HepG2 (cell line): ENCODE measurements around the gene AKAIN1. TPM values are rescaled to one million over a fixed set of nuclear protein-coding genes. Genes with fewer than 3 reads are reported as not detected.

Source experiments
- AHR ChIP-seq: IDR thresholded peaks from 2 replicates; pipeline ENCODE4 v1.6.1; 2018; ENCODE audit warnings: missing genetic modification reagents, missing compliant biosample characterization
- ATRX ChIP-seq: sonication (generic); formaldehyde crosslinking; IDR thresholded peaks from 2 replicates; pipeline ENCODE4 v1.4.0; 2020; ENCODE audit warnings: missing genetic modification reagents, borderline replicate concordance
- CREM ChIP-seq, 2 experiments: sonication (generic) in 1 of 2; formaldehyde crosslinking in 1 of 2; IDR thresholded peaks; 2 replicates each; pipeline versions ENCODE4 v1.4.0 to v1.6.1; 2016 to 2020; ENCODE audit warnings: antibody characterized with exemption in 1 of 2, mild to moderate bottlenecking in 1 of 2, missing genetic modification reagents in 1 of 2
- HNF4A ChIP-seq: sonication (generic); formaldehyde crosslinking; IDR thresholded peaks from 2 replicates; pipeline ENCODE4 v1.4.0; 2020; ENCODE audit warnings: missing genetic modification reagents
- HNF4G ChIP-seq, 2 experiments: sonication (generic) in 1 of 2; formaldehyde crosslinking in 1 of 2; IDR thresholded peaks; 2 replicates each; pipeline versions ENCODE4 v1.4.0 to v1.6.1; 2011 to 2020; ENCODE audit warnings: borderline replicate concordance in 2 of 2, low read depth in 2 of 2, mild to moderate bottlenecking in 2 of 2, low read length in 1 of 2, missing genetic modification reagents in 1 of 2, moderate library complexity in 1 of 2
- HNRNPH1 ChIP-seq: fragments of 200-400 bp; formaldehyde crosslinking; optimal IDR thresholded peaks from 2 replicates; pipeline ENCODE3; 2017; ENCODE audit warnings: mild to moderate bottlenecking, low read depth, low read length
- KLF9 ChIP-seq: IDR thresholded peaks from 2 replicates; pipeline ENCODE4 v1.6.1; 2016; ENCODE audit warnings: low read depth
- NR2C2 ChIP-seq: sonication (generic); formaldehyde crosslinking; IDR thresholded peaks from 2 replicates; pipeline ENCODE4 v1.4.0; 2020; ENCODE audit warnings: missing genetic modification reagents, mild to moderate bottlenecking, moderate library complexity, borderline replicate concordance
- NRL ChIP-seq: sonication (generic); formaldehyde crosslinking; IDR thresholded peaks from 2 replicates; pipeline ENCODE4 v1.5.0; 2020; ENCODE audit warnings: missing genetic modification reagents, mild to moderate bottlenecking, moderate library complexity, borderline replicate concordance
- SIN3A ChIP-seq: IDR thresholded peaks from 2 replicates; pipeline ENCODE4 v1.6.1; 2011; ENCODE audit warnings: low read depth, mild to moderate bottlenecking, control low read depth, low read length, borderline replicate concordance
- SMARCC2 ChIP-seq: fragments of 450-650 bp; IDR thresholded peaks from 2 replicates; pipeline ENCODE4 v1.6.1; 2017; ENCODE audit warnings: antibody characterized with exemption, mild to moderate bottlenecking
- SRSF1 ChIP-seq: fragments of 200-400 bp; formaldehyde crosslinking; optimal IDR thresholded peaks from 2 replicates; pipeline ENCODE3; 2017; ENCODE audit warnings: mild to moderate bottlenecking, low read depth, low read length, moderate library complexity
- STAT5B ChIP-seq: sonication (generic); formaldehyde crosslinking; IDR thresholded peaks from 2 replicates; pipeline ENCODE4 v1.4.0; 2020; ENCODE audit warnings: missing genetic modification reagents
- ZMYM3 ChIP-seq: sonication (generic); formaldehyde crosslinking; IDR thresholded peaks from 2 replicates; pipeline ENCODE4 v1.5.1; 2020; ENCODE audit warnings: mild to moderate bottlenecking, missing genetic modification reagents
- ZNF296 ChIP-seq: sonication (generic); formaldehyde crosslinking; conservative IDR thresholded peaks from 2 replicates; pipeline ENCODE4 v1.5.0; 2020; ENCODE audit warnings: mild to moderate bottlenecking, missing genetic modification reagents
- ZNF543 ChIP-seq: sonication (generic); formaldehyde crosslinking; IDR thresholded peaks from 2 replicates; pipeline ENCODE4 v1.4.0; 2020; ENCODE audit warnings: mild to moderate bottlenecking, missing genetic modification reagents
- polyA plus RNA-seq, 8 experiments: library from polyadenylated mRNA; depleted of rRNA in 3 of 8; stranded (reverse) in 7 of 8; unstranded in 1 of 8; fragments of >200 nt; fragmentation: Illumina TruSeq in 4 of 8; extraction: Trizol in 4 of 8; gene quantifications; 2 replicates each; pipeline versions ENCODE4 v1.2.1 to v1.2.3, GENCODE V29; 2011 to 2016; ENCODE audit warnings: low read depth in 4 of 8, missing spikeins in 1 of 8, mixed read lengths in 1 of 8; ENCODE audit not compliant: insufficient read depth in 1 of 8
- total RNA-seq, 5 experiments: library from RNA; depleted of rRNA; stranded (reverse); fragments of >200 nt; fragmentation: Illumina TruSeq; extraction: Trizol; gene quantifications; 2 replicates each; pipeline ENCODE4 v1.2.3, GENCODE V29; 2016; ENCODE audit warnings: low read depth in 1 of 5
- TF ChIP-seq, protein P1 (sequence below): sonication (generic); formaldehyde crosslinking; IDR thresholded peaks from 2 replicates; pipeline ENCODE4 v1.5.0; 2020; ENCODE audit warnings: missing genetic modification reagents
- TF ChIP-seq, protein P2 (sequence below): sonication (generic); formaldehyde crosslinking; IDR thresholded peaks from 2 replicates; pipeline ENCODE4 v1.9.0; 2021; ENCODE audit warnings: missing genetic modification reagents, borderline replicate concordance
- TF ChIP-seq, protein P3 (sequence below): sonication (generic); formaldehyde crosslinking; conservative IDR thresholded peaks from 2 replicates; pipeline ENCODE4 v1.8.1; 2023; ENCODE audit warnings: missing genetic modification reagents
- TF ChIP-seq, protein P4 (sequence below): sonication (generic); formaldehyde crosslinking; IDR thresholded peaks from 2 replicates; pipeline ENCODE4 v1.8.0; 2022; ENCODE audit warnings: low read depth, missing genetic modification reagents
- TF ChIP-seq, protein P5 (sequence below): sonication (generic); formaldehyde crosslinking; IDR thresholded peaks from 2 replicates; pipeline ENCODE4 v1.4.0; 2020; ENCODE audit warnings: mild to moderate bottlenecking, low read depth, missing genetic modification reagents

The AKAIN1 gene
- total and polyA plus RNA-seq, 2 of the 13 experiments (the other 11 are each of a cell fraction or from before 2014, with no cell fraction given) = not detected

DNA sequence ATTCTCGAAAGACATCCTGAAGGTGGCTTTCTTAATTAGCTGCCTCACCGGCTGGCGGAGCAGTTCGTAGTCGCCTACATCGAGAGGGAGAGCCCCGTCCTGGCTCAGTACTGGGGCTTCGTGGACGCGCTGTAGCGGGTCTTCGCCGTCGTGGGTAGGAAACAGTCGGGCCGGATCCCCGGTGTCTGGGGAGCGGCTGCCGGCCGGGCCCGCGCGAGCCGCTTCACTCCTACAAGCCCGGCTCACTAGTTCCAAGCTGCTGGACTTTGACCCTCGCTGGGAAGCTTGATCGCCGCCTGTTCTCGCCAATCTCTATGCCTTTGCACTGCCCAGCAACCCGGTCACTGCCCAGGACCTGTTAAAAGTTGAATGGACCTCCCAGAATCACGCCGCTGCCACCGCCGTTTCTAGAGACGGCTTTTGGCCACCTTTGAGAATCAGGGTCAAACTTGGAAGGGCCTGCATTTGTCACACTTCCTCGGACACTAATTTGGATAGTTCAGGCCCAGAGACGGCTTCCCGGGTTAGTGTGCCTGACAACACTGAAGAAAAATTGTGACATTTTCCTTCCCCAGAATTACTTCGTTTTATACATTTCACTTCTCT, 41.4 kb upstream of the AKAIN1 start (continued):
- TF ChIP-seq ZMYM3 (CRISPR knock-in tag) (no peak), HNF4G (IDR thresholded peaks at IDR 0.05; ENCODE audit: borderline replicate concordance, low read depth, low read length) (peak; percentile 84), HNF4G (CRISPR knock-in tag; IDR thresholded peaks at IDR 0.05; ENCODE audit: borderline replicate concordance, low read depth) (peak; percentile 75), SRSF1 (no peak), CREM (IDR thresholded peaks at IDR 0.05) (no peak), CREM (CRISPR knock-in tag; IDR thresholded peaks at IDR 0.05) (no peak), ATRX (CRISPR knock-in tag) (no peak), HNRNPH1 (no peak), SIN3A (no peak; the same call in 1 of the 2 replicates), KLF9 (CRISPR knock-in tag) (no peak), AHR (no peak), NRL (CRISPR knock-in tag) (peak; percentile 58; the same call in 1 of the 2 replicates), SMARCC2 (no peak), HNF4A (CRISPR knock-in tag) (peak; percentile 90), ZNF296 (CRISPR knock-in tag) (peak; percentile 83; the same call in 1 of the 2 replicates), STAT5B (no peak), ZNF543 (CRISPR knock-in tag) (no peak), NR2C2 (CRISPR knock-in tag) (no peak)
- TF ChIP-seq, protein P1, sequence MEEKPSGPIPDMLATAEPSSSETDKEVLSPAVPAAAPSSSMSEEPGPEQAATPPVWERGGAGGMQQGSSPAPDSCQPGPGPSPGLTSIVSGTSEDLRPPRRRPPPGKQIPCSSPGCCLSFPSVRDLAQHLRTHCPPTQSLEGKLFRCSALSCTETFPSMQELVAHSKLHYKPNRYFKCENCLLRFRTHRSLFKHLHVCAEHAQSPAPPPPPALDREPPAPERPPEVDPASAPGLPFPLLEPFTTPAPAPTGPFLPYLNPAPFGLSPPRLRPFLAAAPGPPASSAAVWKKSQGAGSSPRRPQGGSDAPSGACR (CRISPR knock-in tag) = no peak
- TF ChIP-seq, protein P2, sequence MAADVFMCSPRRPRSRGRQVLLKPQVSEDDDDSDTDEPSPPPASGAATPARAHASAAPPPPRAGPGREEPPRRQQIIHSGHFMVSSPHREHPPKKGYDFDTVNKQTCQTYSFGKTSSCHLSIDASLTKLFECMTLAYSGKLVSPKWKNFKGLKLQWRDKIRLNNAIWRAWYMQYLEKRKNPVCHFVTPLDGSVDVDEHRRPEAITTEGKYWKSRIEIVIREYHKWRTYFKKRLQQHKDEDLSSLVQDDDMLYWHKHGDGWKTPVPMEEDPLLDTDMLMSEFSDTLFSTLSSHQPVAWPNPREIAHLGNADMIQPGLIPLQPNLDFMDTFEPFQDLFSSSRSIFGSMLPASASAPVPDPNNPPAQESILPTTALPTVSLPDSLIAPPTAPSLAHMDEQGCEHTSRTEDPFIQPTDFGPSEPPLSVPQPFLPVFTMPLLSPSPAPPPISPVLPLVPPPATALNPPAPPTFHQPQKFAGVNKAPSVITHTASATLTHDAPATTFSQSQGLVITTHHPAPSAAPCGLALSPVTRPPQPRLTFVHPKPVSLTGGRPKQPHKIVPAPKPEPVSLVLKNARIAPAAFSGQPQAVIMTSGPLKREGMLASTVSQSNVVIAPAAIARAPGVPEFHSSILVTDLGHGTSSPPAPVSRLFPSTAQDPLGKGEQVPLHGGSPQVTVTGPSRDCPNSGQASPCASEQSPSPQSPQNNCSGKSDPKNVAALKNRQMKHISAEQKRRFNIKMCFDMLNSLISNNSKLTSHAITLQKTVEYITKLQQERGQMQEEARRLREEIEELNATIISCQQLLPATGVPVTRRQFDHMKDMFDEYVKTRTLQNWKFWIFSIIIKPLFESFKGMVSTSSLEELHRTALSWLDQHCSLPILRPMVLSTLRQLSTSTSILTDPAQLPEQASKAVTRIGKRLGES (CRISPR knock-in tag) = 0 out of 2 replicates have a peak, but pooled peaks have one; percentile 51
- TF ChIP-seq, protein P3, sequence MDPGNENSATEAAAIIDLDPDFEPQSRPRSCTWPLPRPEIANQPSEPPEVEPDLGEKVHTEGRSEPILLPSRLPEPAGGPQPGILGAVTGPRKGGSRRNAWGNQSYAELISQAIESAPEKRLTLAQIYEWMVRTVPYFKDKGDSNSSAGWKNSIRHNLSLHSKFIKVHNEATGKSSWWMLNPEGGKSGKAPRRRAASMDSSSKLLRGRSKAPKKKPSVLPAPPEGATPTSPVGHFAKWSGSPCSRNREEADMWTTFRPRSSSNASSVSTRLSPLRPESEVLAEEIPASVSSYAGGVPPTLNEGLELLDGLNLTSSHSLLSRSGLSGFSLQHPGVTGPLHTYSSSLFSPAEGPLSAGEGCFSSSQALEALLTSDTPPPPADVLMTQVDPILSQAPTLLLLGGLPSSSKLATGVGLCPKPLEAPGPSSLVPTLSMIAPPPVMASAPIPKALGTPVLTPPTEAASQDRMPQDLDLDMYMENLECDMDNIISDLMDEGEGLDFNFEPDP (CRISPR knock-in tag) = no peak
- TF ChIP-seq, protein P4, sequence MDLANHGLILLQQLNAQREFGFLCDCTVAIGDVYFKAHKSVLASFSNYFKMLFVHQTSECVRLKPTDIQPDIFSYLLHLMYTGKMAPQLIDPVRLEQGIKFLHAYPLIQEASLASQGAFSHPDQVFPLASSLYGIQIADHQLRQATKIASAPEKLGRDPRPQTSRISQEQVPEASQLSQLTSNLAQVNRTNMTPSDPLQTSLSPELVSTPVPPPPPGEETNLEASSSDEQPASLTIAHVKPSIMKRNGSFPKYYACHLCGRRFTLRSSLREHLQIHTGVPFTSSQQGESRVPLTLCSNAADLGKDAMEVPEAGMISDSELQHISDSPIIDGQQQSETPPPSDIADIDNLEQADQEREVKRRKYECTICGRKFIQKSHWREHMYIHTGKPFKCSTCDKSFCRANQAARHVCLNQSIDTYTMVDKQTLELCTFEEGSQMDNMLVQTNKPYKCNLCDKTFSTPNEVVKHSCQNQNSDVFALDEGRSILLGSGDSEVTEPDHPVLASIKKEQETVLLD (CRISPR knock-in tag) = no peak
- TF ChIP-seq, protein P5, sequence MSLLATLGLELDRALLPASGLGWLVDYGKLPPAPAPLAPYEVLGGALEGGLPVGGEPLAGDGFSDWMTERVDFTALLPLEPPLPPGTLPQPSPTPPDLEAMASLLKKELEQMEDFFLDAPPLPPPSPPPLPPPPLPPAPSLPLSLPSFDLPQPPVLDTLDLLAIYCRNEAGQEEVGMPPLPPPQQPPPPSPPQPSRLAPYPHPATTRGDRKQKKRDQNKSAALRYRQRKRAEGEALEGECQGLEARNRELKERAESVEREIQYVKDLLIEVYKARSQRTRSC (CRISPR knock-in tag) = 0 out of 2 replicates have a peak, but pooled peaks have one; percentile 7
